ENCODE data around the gene ADIPOR2. TPM values are rescaled to one million over a fixed set of nuclear protein-coding genes. Genes with fewer than 3 reads are reported as not detected.

Gene ADIPOR2
- total and polyA plus RNA-seq, 2 of the 4 experiments (the other 2 are of a cell fraction): 20.0 to 24.9 TPM

- Histone ChIP-seq H3K36me3 (ENCODE audit: control insufficient read depth, insufficient read depth, low read length) (no peaks in the 10 kb centered on the region; the same call in 1 of the 2 replicates), H4K5ac (ENCODE audit: low read depth, low read length) (no peak overlapping the region), H3K56ac (ENCODE audit: extremely low read depth, insufficient read depth, low read length) (no peak overlapping the region), H3K9me1 (ENCODE audit: insufficient read depth, low read length) (peaks cover 9% of the 10 kb centered on the region; the same call in 1 of the 2 replicates), H4K91ac (ENCODE audit: insufficient read depth, low read depth, low read length) (no peak overlapping the region), H2AFZ (replicated peaks; ENCODE audit: low read length, poor library complexity) (no peak overlapping the region), H3K14ac (replicated peaks; ENCODE audit: low read depth, low read length) (no peak overlapping the region), H2BK120ac (ENCODE audit: low read depth, low read length) (no peak overlapping the region), H3K23ac (ENCODE audit: low read depth, low read length) (no peak overlapping the region), H3K18ac (ENCODE audit: low read depth, low read length) (no peak overlapping the region), H2BK15ac (ENCODE audit: low read depth, low read length) (no peak overlapping the region), H3K27me3 (ENCODE audit: control insufficient read depth, insufficient read depth, low read length) (no peaks in the 10 kb centered on the region), H2AK9ac (replicated peaks; ENCODE audit: low read depth, low read length, poor library complexity) (no peak overlapping the region), H3K4me1 (ENCODE audit: control insufficient read depth, insufficient read depth, low read length) (peaks cover 6% of the 10 kb centered on the region), H3K9ac (ENCODE audit: low read depth, low read length) (no peak overlapping the region), H3K4me3 (ENCODE audit: insufficient read depth, low read depth, low read length) (no peak overlapping the region), H4K20me1 (ENCODE audit: insufficient read depth, low read length) (peaks cover 4% of the 10 kb centered on the region; the same call in 1 of the 2 replicates), H2BK20ac (ENCODE audit: low read depth, low read length) (no peak overlapping the region), H3K4ac (ENCODE audit: low read depth, low read length) (no peak overlapping the region), H3K79me1 (ENCODE audit: low read depth in 1 of 2, low read length in 2 of 2) (peaks cover 22 to 42% of the 10 kb centered on the region in 2 experiments), H2AK5ac (ENCODE audit: low read depth, low read length) (no peak overlapping the region), H3K27ac (ENCODE audit: insufficient read depth, low read length) (no peak overlapping the region), H2BK5ac (ENCODE audit: low read depth, low read length, poor library complexity, severe bottlenecking) (no peak overlapping the region), H3K4me2 (ENCODE audit: low read depth, low read length) (no peak overlapping the region), H3K9me3 (ENCODE audit: control insufficient read depth, insufficient read depth, low read length) (no peaks in the 10 kb centered on the region), H4K8ac (ENCODE audit: low read depth in 2 of 2, low read length in 2 of 2) (no peak overlapping the region)
- BruUV-seq (replicated peaks): no TSS peak
- TF ChIP-seq CTCF (conservative IDR thresholded peaks at IDR 0.05; ENCODE audit: low read depth, low read length) (no peak), MAZ (IDR thresholded peaks at IDR 0.05; ENCODE audit: borderline replicate concordance, low read depth, low read length) (no peak), BHLHE40 (IDR thresholded peaks at IDR 0.05; ENCODE audit: low read depth, low read length) (no peak), MXI1 (IDR thresholded peaks at IDR 0.05; ENCODE audit: borderline replicate concordance, low read depth, low read length) (no peak), CHD1 (IDR thresholded peaks at IDR 0.05; ENCODE audit: low read depth, low read length) (no peak), RAD21 (IDR thresholded peaks at IDR 0.05; ENCODE audit: low read length) (no peak), ELK1 (IDR thresholded peaks at IDR 0.05; ENCODE audit: borderline replicate concordance, low read depth, low read length) (no peak), RCOR1 (IDR thresholded peaks at IDR 0.05; ENCODE audit: insufficient replicate concordance, low read length) (no peak), FOS (IDR thresholded peaks at IDR 0.05; ENCODE audit: low read depth, low read length) (no peak), POLR2A (IDR thresholded peaks at IDR 0.05; ENCODE audit: low read depth, low read length) (no peak), CEBPB (IDR thresholded peaks at IDR 0.05; ENCODE audit: low read depth, low read length) (no peak), USF2 (IDR thresholded peaks at IDR 0.05; ENCODE audit: low read depth, low read length) (no peak), SMC3 (IDR thresholded peaks at IDR 0.05; ENCODE audit: low read depth, low read length) (no peak), MAFK (IDR thresholded peaks at IDR 0.05; ENCODE audit: low read depth, low read length) (no peak), NFE2L2 (IDR thresholded peaks at IDR 0.05; ENCODE audit: low read depth, low read length) (no peak), RFX5 (IDR thresholded peaks at IDR 0.05; ENCODE audit: low read depth, low read length) (no peak)
- no CpG with 5 or more reads among the region's 1 CpG for WGBS, 2 experiments (ENCODE audit: extremely low coverage in 2 of 2, insufficient read length in 1 of 2)
- DNase-seq (no peak), ATAC-seq (ENCODE audit: low read depth) (no peak)
- dilution Hi-C loops (cut with HindIII; ENCODE audit: low sequenced_read_pairs, unreplicated experiment): no loop called here
- ChIA-PET CTCF (interaction anchor here (0.6 kb wide), 1 partner anchor 68 kb away, joined by 7 read pairs; no protein-coding TSS in a partner anchor), POLR2A (ENCODE audit: unreplicated experiment) (no interaction called here)
- in situ Hi-C loops (cut with MboI; ENCODE audit: low sequenced_read_pairs): no loop called here
- intact Hi-C loops (cut with micrococcal nuclease): no loop called here
Measured at GRCh38 chr12:1766110-1766509, 75.2 kb downstream of the ADIPOR2 start.
